ENCODE results near the gene MIER3.

- TF ChIP-seq POLR2A (IDR thresholded peaks at IDR 0.05) (no peak), CTCF (IDR thresholded peaks at IDR 0.05) (no peak)
Observed at GRCh38 chr5:56979968-56980367, 28.0 kb upstream of the MIER3 start.

Measured in prostate gland (tissue), 2 donors.